ENCODE data around the gene WBP4. TPM values are rescaled to one million over a fixed set of nuclear protein-coding genes. Genes with fewer than 3 reads are reported as not detected.

WBP4 gene
- total RNA-seq, 1 experiment from 2014 or later = 7.2 TPM

DNA sequence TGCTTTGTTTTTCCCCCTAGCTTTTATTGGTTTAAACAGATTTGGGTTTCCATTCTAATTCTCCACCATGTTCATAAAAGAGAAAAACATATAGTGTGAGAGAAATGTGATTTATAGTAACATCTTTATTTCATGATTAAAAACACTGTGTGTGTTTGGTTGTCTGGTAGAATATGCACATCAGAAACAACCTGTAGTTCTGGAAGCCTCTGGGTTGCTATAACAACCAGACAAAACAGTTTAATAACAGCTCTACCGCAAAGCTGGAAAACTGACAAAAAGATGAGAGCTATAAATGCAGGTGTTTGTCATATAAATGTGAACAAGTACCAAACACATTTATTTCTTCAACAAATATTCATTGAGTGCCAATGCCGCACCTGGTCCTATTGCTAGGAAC, 61.5 kb downstream of the WBP4 start:
- H3K27me3 ChIP-seq (ENCODE audit: insufficient read depth, low read length) = no peaks in the 10 kb centered on the region
- H3K4me1 Mint-ChIP-seq = no peaks in the 10 kb centered on the region
- H3T11ph ChIP-seq (ENCODE audit: low read length) = no peak overlapping the region
- no peak overlapping the region for H2BK20ac ChIP-seq (ENCODE audit: low read depth, low read length, poor library complexity, severe bottlenecking)
- peaks cover 6 to 9% (median 9%) of the 10 kb centered on the region in 3 experiments; a peak in 6 of 7 replicates for H3K36me3 Mint-ChIP-seq (ENCODE audit: insufficient read depth in 1 of 3, low read depth in 3 of 3)
- H3K27ac Mint-ChIP-seq = no peak overlapping the region
- peaks cover 2 to 3% of the 10 kb centered on the region in 2 experiments; a peak in 2 of 5 replicates for H3K9me3 Mint-ChIP-seq
- H4K8ac ChIP-seq (replicated peaks; ENCODE audit: insufficient read length, low read depth, low read length) = no peak overlapping the region
- no peak for DNase-seq
- H3K9ac ChIP-seq (ENCODE audit: extremely low read depth, insufficient read length, low read length) = no peak overlapping the region
- no peak overlapping the region for H4K91ac ChIP-seq (ENCODE audit: insufficient read length, low read depth, low read length)
- H3K79me2 ChIP-seq (ENCODE audit: insufficient read depth, low read length) = no peaks in the 10 kb centered on the region
- H3K9me3 ChIP-seq (ENCODE audit: control insufficient read depth, low read depth, low read length) = no peaks in the 10 kb centered on the region
- no peaks in the 10 kb centered on the region for H3K4me1 ChIP-seq (ENCODE audit: insufficient read depth, low read length)
- WGBS (ENCODE audit: extremely low coverage, insufficient read length, low lambda C conversion rate) = no CpG with 5 or more reads among the region's 2 CpGs
- no peak overlapping the region for H3K27ac ChIP-seq (ENCODE audit: insufficient read length, low read depth, low read length)
- no peak overlapping the region for H2AFZ ChIP-seq (ENCODE audit: low read length)
- no peak overlapping the region for H4K5ac ChIP-seq (ENCODE audit: insufficient read length, low read depth, low read length)
- TF ChIP-seq, protein P1, sequence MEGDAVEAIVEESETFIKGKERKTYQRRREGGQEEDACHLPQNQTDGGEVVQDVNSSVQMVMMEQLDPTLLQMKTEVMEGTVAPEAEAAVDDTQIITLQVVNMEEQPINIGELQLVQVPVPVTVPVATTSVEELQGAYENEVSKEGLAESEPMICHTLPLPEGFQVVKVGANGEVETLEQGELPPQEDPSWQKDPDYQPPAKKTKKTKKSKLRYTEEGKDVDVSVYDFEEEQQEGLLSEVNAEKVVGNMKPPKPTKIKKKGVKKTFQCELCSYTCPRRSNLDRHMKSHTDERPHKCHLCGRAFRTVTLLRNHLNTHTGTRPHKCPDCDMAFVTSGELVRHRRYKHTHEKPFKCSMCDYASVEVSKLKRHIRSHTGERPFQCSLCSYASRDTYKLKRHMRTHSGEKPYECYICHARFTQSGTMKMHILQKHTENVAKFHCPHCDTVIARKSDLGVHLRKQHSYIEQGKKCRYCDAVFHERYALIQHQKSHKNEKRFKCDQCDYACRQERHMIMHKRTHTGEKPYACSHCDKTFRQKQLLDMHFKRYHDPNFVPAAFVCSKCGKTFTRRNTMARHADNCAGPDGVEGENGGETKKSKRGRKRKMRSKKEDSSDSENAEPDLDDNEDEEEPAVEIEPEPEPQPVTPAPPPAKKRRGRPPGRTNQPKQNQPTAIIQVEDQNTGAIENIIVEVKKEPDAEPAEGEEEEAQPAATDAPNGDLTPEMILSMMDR (conservative IDR thresholded peaks at IDR 0.05) = no peak
- no peaks in the 10 kb centered on the region for H3K27me3 Mint-ChIP-seq (ENCODE audit: low read depth)
- H3K23ac ChIP-seq (ENCODE audit: insufficient read length, low read depth, low read length) = no peak overlapping the region
- no peaks in the 10 kb centered on the region for H4K20me1 ChIP-seq (ENCODE audit: control insufficient read depth, insufficient read depth, insufficient read length)
- no peak overlapping the region for H3K18ac ChIP-seq (ENCODE audit: insufficient read length, low read depth, low read length)
- no peak overlapping the region for H3K4me2 ChIP-seq (ENCODE audit: insufficient read depth, insufficient read length, low read length)
- no peak overlapping the region for H2BK12ac ChIP-seq (ENCODE audit: insufficient read length, low read depth, low read length)
- H2BK5ac ChIP-seq (ENCODE audit: insufficient read length, low read length) = no peak overlapping the region
- H3K56ac ChIP-seq (ENCODE audit: insufficient read length, low read depth, low read length) = no peak overlapping the region
- H3K4ac ChIP-seq (ENCODE audit: low read depth, low read length) = no peak overlapping the region
- no peaks in the 10 kb centered on the region for H3K23me2 ChIP-seq (ENCODE audit: insufficient read length, low read depth, low read length, poor library complexity, severe bottlenecking)
- H3K79me1 ChIP-seq (ENCODE audit: insufficient read depth, low read depth, low read length, poor library complexity, severe bottlenecking) = peaks cover 2% of the 10 kb centered on the region
- no peak overlapping the region for H2BK120ac ChIP-seq (ENCODE audit: low read depth, low read length, poor library complexity, severe bottlenecking)
- H3K4me3 Mint-ChIP-seq = no peak overlapping the region
- H2AK5ac ChIP-seq (ENCODE audit: insufficient read length, low read length) = no peak overlapping the region
- no peak overlapping the region for H2BK15ac ChIP-seq (ENCODE audit: low read depth, low read length)
- no peak overlapping the region for H3K14ac ChIP-seq (ENCODE audit: insufficient read depth, low read length)
